B cell (primary cell): Measurements from ENCODE around the gene NOTUM. TPM values are rescaled to one million over a fixed set of nuclear protein-coding genes. Genes with fewer than 3 reads are reported as not detected.

Experiments
- ATAC-seq: fragments of 200-7000 bp; cut with Tn5 transposase; one replicate; pipeline ENCODE4 v1.10.0; 2021; ENCODE audit warnings: low read depth, mild to moderate bottlenecking, moderate number of reproducible peaks, moderate library complexity
- CTCF ChIA-PET: fragments of 350-600 bp; sonication (Branson Sonifier 250); formaldehyde crosslinking; loops from one replicate; lab custom pipeline; 2021; ENCODE audit warnings: antibody characterized with exemption, inconsistent platforms; lab: Charles Lee
- POLR2A ChIA-PET: fragments of 350-600 bp; sonication (Branson Sonifier 250); formaldehyde crosslinking; loops from one replicate; lab custom pipeline; 2021; ENCODE audit warnings: antibody characterized with exemption; lab: Charles Lee
- DNase-seq: peaks from one replicate; pipeline ENCODE4 v3.0.0; 2013
- H2AFZ ChIP-seq: 2 replicates; pipeline ENCODE4 v1.6.1; 2012; ENCODE audit warnings: mild to moderate bottlenecking, low read depth, low read length; ENCODE audit not compliant: insufficient read depth, poor library complexity, severe bottlenecking
- H3K27ac ChIP-seq, 2 donors: 1 replicate in 1 of 2; 2 replicates in 1 of 2; pipeline ENCODE4 v1.5.1; 2012 to 2013; ENCODE audit warnings: low read length in 2 of 2, mild to moderate bottlenecking in 2 of 2, moderate library complexity in 1 of 2
- H3K27me3 ChIP-seq, 4 experiments: fragments of 200-600 bp in 1 of 4; sonication (generic) in 1 of 4; replicated peaks in 1 of 4; 1 replicate in 2 of 4; 2 replicates in 2 of 4; pipeline versions ENCODE4 v1.6.1 to v1.7.0; 2013 to 2016; ENCODE audit warnings: low read length in 3 of 4, mild to moderate bottlenecking in 2 of 4, mixed read lengths in 1 of 4, moderate library complexity in 1 of 4; ENCODE audit not compliant: insufficient read depth in 4 of 4, control insufficient read depth in 3 of 4; ENCODE audit errors: control extremely low read depth in 1 of 4
- H3K36me3 ChIP-seq, 2 experiments: replicated peaks in 1 of 2; 1 replicate in 1 of 2; 2 replicates in 1 of 2; pipeline versions ENCODE4 v1.6.1 to v1.7.1; 2013; ENCODE audit warnings: low read length in 1 of 2; ENCODE audit not compliant: insufficient read depth in 2 of 2, control insufficient read depth in 1 of 2; ENCODE audit errors: control extremely low read depth in 1 of 2, extremely low read depth in 1 of 2
- H3K4me1 ChIP-seq, 2 donors: fragments of 200-600 bp in 1 of 2; sonication (generic) in 1 of 2; 1 replicate in 1 of 2; 2 replicates in 1 of 2; pipeline versions ENCODE4 v1.5.1 to v1.6.1; 2013 to 2017; ENCODE audit warnings: low read length in 2 of 2; ENCODE audit not compliant: control insufficient read depth in 2 of 2, insufficient read depth in 2 of 2
- H3K4me2 ChIP-seq: replicated peaks from 2 replicates; pipeline ENCODE3; 2012; ENCODE audit warnings: mild to moderate bottlenecking, low read depth, low read length; ENCODE audit not compliant: poor library complexity, severe bottlenecking
- H3K4me3 ChIP-seq, 5 experiments: fragments of 200-600 bp in 1 of 5; sonication (generic) in 1 of 5; 1 replicate in 3 of 5; 2 replicates in 2 of 5; pipeline versions ENCODE4 v1.5.1 to v1.7.0; 2011 to 2016; ENCODE audit warnings: low read length in 4 of 5, mild to moderate bottlenecking in 4 of 5, low read depth in 2 of 5, control low read depth in 1 of 5, moderate library complexity in 1 of 5; ENCODE audit not compliant: insufficient read depth in 1 of 5; ENCODE audit errors: control extremely low read depth in 1 of 5, extremely low read depth in 1 of 5
- H3K79me2 ChIP-seq: fragments of 200-600 bp; sonication (generic); one replicate; pipeline ENCODE4 v1.6.0; 2016; ENCODE audit warnings: low read length; ENCODE audit not compliant: control insufficient read depth, insufficient read depth
- H3K9ac ChIP-seq: fragments of 200-600 bp; sonication (generic); 2 replicates; pipeline ENCODE4 v1.6.1; 2017; ENCODE audit warnings: mild to moderate bottlenecking, low read length, moderate library complexity
- H3K9me3 ChIP-seq, 3 donors: one replicate each; pipeline versions ENCODE4 v1.6.1 to v1.7.1; 2013; ENCODE audit warnings: low read length in 2 of 3; ENCODE audit not compliant: control insufficient read depth in 2 of 3, insufficient read depth in 1 of 3; ENCODE audit errors: control extremely low read depth in 1 of 3
- H4K20me1 ChIP-seq: 2 replicates; pipeline ENCODE4 v1.6.0; 2012; ENCODE audit warnings: mild to moderate bottlenecking, low read length; ENCODE audit not compliant: insufficient read depth, control insufficient read depth, poor library complexity, severe bottlenecking
- H3K27ac Mint-ChIP-seq: one replicate; pipeline ENCODE4 v1.8.0; 2021; ENCODE audit warnings: mixed read lengths
- H3K27me3 Mint-ChIP-seq: one replicate; pipeline ENCODE4 v1.8.0; 2021; ENCODE audit warnings: mixed read lengths
- H3K4me1 Mint-ChIP-seq: one replicate; pipeline ENCODE4 v1.8.0; 2021; ENCODE audit warnings: mixed read lengths
- H3K4me3 Mint-ChIP-seq: one replicate; pipeline ENCODE4 v1.8.0; 2021; ENCODE audit warnings: mixed read lengths
- H3K9me3 Mint-ChIP-seq: one replicate; pipeline ENCODE4 v1.8.0; 2022; ENCODE audit warnings: mixed read lengths; ENCODE audit not compliant: insufficient read depth
- EZH2 ChIP-seq: IDR thresholded peaks from 2 replicates; pipeline ENCODE4 v1.6.1; 2012; ENCODE audit warnings: borderline replicate concordance, low read depth, mild to moderate bottlenecking, moderate library complexity, low read length; ENCODE audit not compliant: insufficient read depth, poor library complexity, severe bottlenecking
- WGBS: methylation state at CpG from one replicate; pipeline ENCODE4 v1.1.5; 2013; ENCODE audit warnings: missing lambda C conversion rate; ENCODE audit not compliant: insufficient coverage; 5-methylcytosine and 5-hydroxymethylcytosine counted together
- intact Hi-C: fragments of 100-400 bp; cut with micrococcal nuclease; formaldehyde crosslinking; loops from one replicate; pipeline ENCODE4 v1.10.0; 2022
- polyA plus RNA-seq: library from polyadenylated mRNA; depleted of rRNA; stranded (reverse); fragments of >200 nt; gene quantifications from 2 replicates; pipeline ENCODE4 v1.2.3, GENCODE V29; 2012
- total RNA-seq, 2 donors: library from RNA; stranded (reverse); fragments of 120-200 nt in 1 of 2; gene quantifications; 1 replicate in 1 of 2; 2 replicates in 1 of 2; pipeline versions ENCODE4 v1.2.3 to v1.2.4, GENCODE V29; 2013 to 2022
- TF ChIP-seq, protein P1 (sequence below): fragments of 200-600 bp; IDR thresholded peaks from one replicate; pipeline ENCODE4 v1.8.0; 2022; ENCODE audit warnings: antibody characterized with exemption, mild to moderate bottlenecking

The NOTUM gene
- total and polyA plus RNA-seq, 2 donors (not counting 1 experiment from before 2014, with no cell fraction given), result not detected

DNA sequence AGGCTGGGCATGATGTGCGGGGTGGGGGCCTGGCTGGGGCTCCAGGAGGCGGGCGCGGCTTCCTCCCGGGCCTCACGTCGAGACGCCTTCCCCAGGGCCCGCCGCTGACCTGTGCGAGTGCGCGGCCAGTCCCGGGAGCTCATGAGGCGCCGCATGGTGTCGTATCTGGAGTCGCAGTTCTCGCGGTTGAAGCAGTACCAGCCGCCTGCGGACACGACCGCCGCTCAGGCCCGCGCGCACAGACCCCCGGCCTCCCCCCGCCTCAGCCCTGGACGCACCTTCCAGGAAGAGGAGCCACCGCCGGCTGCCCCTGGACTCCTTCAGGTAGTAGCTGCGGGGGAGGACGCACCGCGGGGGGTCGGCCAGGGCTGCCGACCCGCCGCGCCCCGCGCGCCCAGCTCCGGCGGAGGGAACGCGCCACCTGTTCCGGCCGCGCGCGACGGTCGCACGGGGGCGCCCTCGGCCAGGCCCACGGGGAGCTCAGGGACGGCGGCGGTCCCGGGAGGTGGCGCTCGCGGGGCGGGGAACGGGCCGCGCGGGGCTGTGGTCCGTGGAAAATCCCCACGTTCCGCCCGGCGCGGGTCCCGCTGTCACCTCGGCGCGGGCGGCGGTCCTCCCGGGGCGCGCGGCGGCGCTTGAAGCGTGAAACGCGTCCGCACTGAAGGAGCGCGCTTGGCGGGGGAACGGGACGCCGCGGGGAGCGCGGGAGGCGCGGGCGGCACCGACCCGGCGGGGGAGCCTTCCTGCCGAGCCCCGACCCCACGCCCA lies 1.4 kb downstream of the NOTUM start:
- Mint-ChIP-seq H3K4me1 (peaks cover 1% of the 10 kb centered on the region), H3K27me3 (peaks cover 21% of the 10 kb centered on the region), H3K9me3 (no peaks in the 10 kb centered on the region), H3K4me3 (peak overlapping the region; percentile 64), H3K27ac (no peak overlapping the region)
- peak overlapping the region; percentile 59 for H3K9ac ChIP-seq
- H2AFZ ChIP-seq, result peak overlapping the region; percentile 79
- no peaks in the 10 kb centered on the region for H4K20me1 ChIP-seq
- intact Hi-C loops, result loop anchor here (1.0 kb wide), 2 partner anchors 62 to 78 kb away; partner anchors contain the start of gene DCXR
- no peaks in the 10 kb centered on the region for H3K79me2 ChIP-seq
- H3K4me2 ChIP-seq, result peak overlapping the region; percentile 94
- 2% methylated on average over 112 of the region's 112 CpGs for WGBS
- CTCF ChIA-PET, result interaction anchor here (0.7 to 3.0 kb wide), 36 partner anchors 8 to 316 kb away, joined by 3 to 91 read pairs (median 4); partner anchors contain the start of genes ALYREF, ANAPC11, ASPSCR1 and CENPX
- peaks cover 0 to 10% (median 0%) of the 10 kb centered on the region in 3 donors for H3K9me3 ChIP-seq
- peaks cover 15 to 16% of the 10 kb centered on the region in 2 donors for H3K4me1 ChIP-seq
- H3K4me3 ChIP-seq, result peak overlapping the region in 4 of 5 experiments; percentile 21 to 55 (median 46)
- no peak for TF ChIP-seq EZH2
- TF ChIP-seq, protein P1, sequence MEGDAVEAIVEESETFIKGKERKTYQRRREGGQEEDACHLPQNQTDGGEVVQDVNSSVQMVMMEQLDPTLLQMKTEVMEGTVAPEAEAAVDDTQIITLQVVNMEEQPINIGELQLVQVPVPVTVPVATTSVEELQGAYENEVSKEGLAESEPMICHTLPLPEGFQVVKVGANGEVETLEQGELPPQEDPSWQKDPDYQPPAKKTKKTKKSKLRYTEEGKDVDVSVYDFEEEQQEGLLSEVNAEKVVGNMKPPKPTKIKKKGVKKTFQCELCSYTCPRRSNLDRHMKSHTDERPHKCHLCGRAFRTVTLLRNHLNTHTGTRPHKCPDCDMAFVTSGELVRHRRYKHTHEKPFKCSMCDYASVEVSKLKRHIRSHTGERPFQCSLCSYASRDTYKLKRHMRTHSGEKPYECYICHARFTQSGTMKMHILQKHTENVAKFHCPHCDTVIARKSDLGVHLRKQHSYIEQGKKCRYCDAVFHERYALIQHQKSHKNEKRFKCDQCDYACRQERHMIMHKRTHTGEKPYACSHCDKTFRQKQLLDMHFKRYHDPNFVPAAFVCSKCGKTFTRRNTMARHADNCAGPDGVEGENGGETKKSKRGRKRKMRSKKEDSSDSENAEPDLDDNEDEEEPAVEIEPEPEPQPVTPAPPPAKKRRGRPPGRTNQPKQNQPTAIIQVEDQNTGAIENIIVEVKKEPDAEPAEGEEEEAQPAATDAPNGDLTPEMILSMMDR, result peak; percentile 86
- H3K27me3 ChIP-seq, result peaks cover 0 to 53% (median 28%) of the 10 kb centered on the region in 4 experiments
- DNase-seq (peak; percentile 90), ATAC-seq (peak; percentile 95)
- H3K36me3 ChIP-seq, result no peaks in the 10 kb centered on the region
- no peak overlapping the region for H3K27ac ChIP-seq
- POLR2A ChIA-PET, result no interaction called here
